BJ (cell line): ENCODE measurements around the gene UBAC2. TPM values are rescaled to one million over a fixed set of nuclear protein-coding genes. Genes with fewer than 3 reads are reported as not detected.

ENCODE experiments used
- CTCF ChIA-PET: fragments of 350-600 bp; formaldehyde crosslinking; extraction: SDS; loops from one replicate; lab custom pipeline; 2021; ENCODE audit warnings: antibody characterized with exemption, inconsistent platforms; lab: Yijun Ruan, JAX
- POLR2A ChIA-PET: fragments of 300-600 bp; sonication (Branson Sonifier 250); formaldehyde crosslinking; extraction: SDS; loops from one replicate; lab custom pipeline; 2021; ENCODE audit warnings: antibody characterized with exemption; lab: Charles Lee
- DNase-seq: peaks from one replicate; pipeline ENCODE4 v3.0.0-alpha.2; 2011; ENCODE audit warnings: low read depth
- H3K27me3 ChIP-seq: 2 replicates; pipeline ENCODE4 v1.6.0; 2011; ENCODE audit warnings: low read length; ENCODE audit not compliant: control insufficient read depth, insufficient read depth
- H3K36me3 ChIP-seq: 2 replicates; pipeline ENCODE4 v1.5.1; 2011; ENCODE audit warnings: low read length; ENCODE audit not compliant: control insufficient read depth, insufficient read depth
- H3K4me3 ChIP-seq: 2 replicates; pipeline ENCODE4 v1.5.1; 2011; ENCODE audit warnings: low read depth, mild to moderate bottlenecking, control low read depth, low read length
- CTCF ChIP-seq: IDR thresholded peaks from 2 replicates; pipeline ENCODE4 v1.5.1; 2011; ENCODE audit warnings: low read depth, mild to moderate bottlenecking, control low read depth, inconsistent platforms, low read length, moderate library complexity; ENCODE audit not compliant: insufficient read depth
- polyA plus RNA-seq: library from polyadenylated mRNA; depleted of rRNA; stranded (reverse); fragments of >200 nt; gene quantifications from 2 replicates; pipeline ENCODE4 v1.2.3, GENCODE V29; 2011

Gene UBAC2
- polyA plus RNA-seq, 1 experiment, result 84.7 TPM

DNA sequence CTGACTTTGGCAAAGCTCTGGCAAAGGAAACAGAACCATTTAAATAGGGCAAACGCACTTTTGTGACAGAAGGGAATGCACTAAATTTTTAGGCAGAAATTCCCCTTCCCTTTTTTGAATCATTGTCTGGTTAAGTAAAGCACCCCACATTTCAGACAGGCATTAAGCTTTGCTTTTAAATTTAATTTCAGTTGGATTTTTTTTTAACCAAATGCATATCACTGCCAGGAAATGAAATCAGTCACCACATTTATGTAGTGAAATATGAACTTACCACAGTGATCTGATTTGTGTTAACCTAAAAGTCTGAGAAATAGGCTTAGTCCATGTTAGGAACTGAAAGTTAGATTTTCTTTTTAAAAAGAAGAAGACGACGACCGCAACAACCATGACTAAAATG is 95.7 kb downstream of the UBAC2 start:
- POLR2A ChIA-PET, result no interaction called here
- no peaks in the 10 kb centered on the region for H3K27me3 ChIP-seq
- DNase-seq, result no peak
- no peaks in the 10 kb centered on the region for H3K36me3 ChIP-seq
- no peak for TF ChIP-seq CTCF
- CTCF ChIA-PET, result interaction anchor here (1.9 kb wide), 1 partner anchor 11 kb away, joined by 6 read pairs; the partner anchor contains the start of gene GPR183
- H3K4me3 ChIP-seq, result no peak overlapping the region

DNA sequence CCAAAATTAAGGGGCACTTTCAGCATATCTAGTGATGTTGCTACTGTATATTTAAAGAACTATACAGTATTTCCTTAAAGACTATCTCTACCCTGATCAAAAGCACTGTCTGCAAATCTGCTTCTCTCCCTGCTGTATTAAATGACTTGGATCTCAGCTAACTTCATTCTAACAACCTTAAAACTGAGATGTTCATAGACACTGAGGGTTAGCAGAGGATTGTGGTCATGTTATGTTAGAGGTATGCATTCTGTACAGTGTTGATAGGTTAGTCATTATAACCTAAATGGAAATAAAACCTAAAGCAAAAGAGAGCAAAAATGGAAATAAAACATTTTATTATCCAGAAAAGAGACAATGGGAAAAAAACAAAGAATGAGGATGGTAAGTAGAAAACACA is 96.7 kb downstream of the UBAC2 start:
- DNase-seq, result no peak
- no peaks in the 10 kb centered on the region for H3K36me3 ChIP-seq
- no peak overlapping the region for H3K4me3 ChIP-seq
- TF ChIP-seq CTCF, result no peak
- ChIA-PET CTCF (interaction anchor here (1.3 to 3.2 kb wide), 3 partner anchors 10 to 139 kb away, joined by 4 to 14 read pairs (median 6); partner anchors contain the start of gene GPR183), POLR2A (no interaction called here)
- H3K27me3 ChIP-seq, result no peaks in the 10 kb centered on the region

- Histone ChIP-seq H3K27me3 (no peaks in the 10 kb centered on the region), H3K36me3 (no peaks in the 10 kb centered on the region), H3K4me3 (no peak overlapping the region)
- TF ChIP-seq CTCF, result no peak
- no peak for DNase-seq
- CTCF ChIA-PET, result interaction anchor here (1.3 to 3.2 kb wide), 2 partner anchors 121 to 139 kb away, joined by 4 to 14 read pairs; no protein-coding TSS in a partner anchor
- POLR2A ChIA-PET, result no interaction called here
These were observed 97.4 kb downstream of the UBAC2 start for GRCh38 chr13:99298056-99298455.

- CTCF ChIA-PET, result interaction anchor here (1.1 to 3.2 kb wide), 2 partner anchors 137 to 307 kb away, joined by 4 to 14 read pairs; partner anchors contain the start of gene CLYBL
- DNase-seq, result no peak
- Histone ChIP-seq H3K4me3 (no peak overlapping the region), H3K27me3 (no peaks in the 10 kb centered on the region), H3K36me3 (no peaks in the 10 kb centered on the region)
- TF ChIP-seq CTCF, result no peak
- POLR2A ChIA-PET, result no interaction called here
These were observed 98.7 kb downstream of the UBAC2 start for GRCh38 chr13:99299256-99299919.

DNA sequence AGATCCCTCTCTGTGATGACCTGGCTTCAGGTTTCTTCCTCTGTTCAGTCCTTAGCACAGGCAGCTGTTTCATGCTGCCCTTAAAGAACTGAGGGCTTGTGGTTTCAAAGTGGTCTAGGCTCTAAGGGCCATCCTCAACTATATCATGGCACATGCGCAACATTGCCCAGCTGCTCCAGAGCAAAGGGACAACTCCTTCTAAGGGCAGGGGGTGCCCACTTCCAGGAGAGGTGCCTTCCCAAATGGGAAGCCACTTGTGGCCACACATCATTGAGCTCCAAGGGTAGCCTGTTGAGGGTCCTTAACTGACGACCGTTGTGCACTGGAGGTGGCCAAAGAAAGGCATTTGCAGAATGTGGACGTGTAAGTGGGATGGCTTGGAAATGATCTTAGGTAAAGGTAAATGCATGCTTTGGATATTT is 99.3 kb downstream of the UBAC2 start:
- Histone ChIP-seq H3K27me3 (no peaks in the 10 kb centered on the region), H3K36me3 (no peaks in the 10 kb centered on the region), H3K4me3 (no peak overlapping the region)
- no peak for TF ChIP-seq CTCF
- DNase-seq, result no peak
- POLR2A ChIA-PET, result no interaction called here
- CTCF ChIA-PET, result interaction anchor here (3.2 kb wide), 1 partner anchor 137 kb away, joined by 14 read pairs; no protein-coding TSS in a partner anchor
